Measurements from ENCODE around the gene ARHGAP27.
A peak's percentile ranks its signal among the peaks of the same experiment; 100 is the strongest.

The ARHGAP27 gene

DNA sequence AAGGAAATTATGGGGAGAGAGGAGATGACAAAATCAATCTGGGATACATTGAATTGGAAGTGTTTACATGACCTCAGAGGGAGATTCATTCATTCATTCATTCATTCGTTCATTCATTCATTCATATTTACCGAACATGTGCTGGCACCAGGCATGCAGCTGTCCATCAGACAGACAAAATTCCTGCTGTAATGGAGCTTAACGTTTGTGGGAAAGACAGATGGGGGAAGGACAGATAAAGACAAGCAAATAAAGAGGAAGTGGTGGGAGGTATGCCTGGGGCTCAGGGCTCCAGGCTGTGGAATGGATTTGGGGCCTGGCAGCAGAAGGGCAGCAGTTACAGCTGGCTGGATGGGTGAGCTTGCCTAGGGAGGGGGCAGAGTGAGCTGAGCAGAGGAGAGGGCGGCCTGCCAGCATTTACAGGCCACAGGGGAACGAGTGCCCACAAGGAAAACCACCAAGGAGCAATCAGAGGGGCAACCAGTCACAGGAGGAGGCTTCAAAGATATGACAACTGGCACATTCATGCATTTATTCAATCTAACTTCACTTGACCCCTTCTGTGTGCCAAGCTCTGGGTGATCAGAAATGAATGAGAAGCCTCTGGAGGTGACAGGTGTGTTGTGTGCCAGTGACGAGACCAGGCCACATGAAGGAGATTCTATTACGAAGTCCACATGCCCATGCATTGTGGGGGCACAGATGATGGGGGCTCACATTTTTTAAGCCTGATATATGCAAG is 48.5 kb downstream of the ARHGAP27 start:
- no peak for DNase-seq

DNA sequence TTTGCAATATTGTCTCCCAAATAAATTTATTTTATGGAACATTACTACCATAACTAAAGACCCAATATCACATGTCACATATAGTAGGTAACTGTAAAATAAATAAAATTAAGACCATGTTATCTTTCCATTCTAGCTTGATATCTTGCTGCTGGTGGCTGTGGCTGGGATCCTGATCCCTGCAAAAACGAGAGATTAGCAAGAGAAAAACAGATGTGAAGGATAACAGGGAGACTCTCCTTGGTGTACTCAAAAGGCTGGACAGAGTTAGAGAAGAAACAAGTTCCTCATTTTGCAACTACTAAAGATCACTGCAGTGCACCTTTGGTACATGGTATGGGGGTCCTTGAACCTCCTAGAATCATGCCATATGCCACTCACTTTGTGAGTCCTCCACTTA is 49.7 kb downstream of the ARHGAP27 start:
- no peak for DNase-seq

GRCh38 chr17:45382226-45382625 is 50.4 kb downstream of the ARHGAP27 start:
- no peak for DNase-seq

GRCh38 chr17:45380991-45381390 is 51.7 kb downstream of the ARHGAP27 start:
- DNase-seq, result no peak

GRCh38 chr17:45380046-45380765 is 52.5 kb downstream of the ARHGAP27 start:
- DNase-seq, result no peak

DNA sequence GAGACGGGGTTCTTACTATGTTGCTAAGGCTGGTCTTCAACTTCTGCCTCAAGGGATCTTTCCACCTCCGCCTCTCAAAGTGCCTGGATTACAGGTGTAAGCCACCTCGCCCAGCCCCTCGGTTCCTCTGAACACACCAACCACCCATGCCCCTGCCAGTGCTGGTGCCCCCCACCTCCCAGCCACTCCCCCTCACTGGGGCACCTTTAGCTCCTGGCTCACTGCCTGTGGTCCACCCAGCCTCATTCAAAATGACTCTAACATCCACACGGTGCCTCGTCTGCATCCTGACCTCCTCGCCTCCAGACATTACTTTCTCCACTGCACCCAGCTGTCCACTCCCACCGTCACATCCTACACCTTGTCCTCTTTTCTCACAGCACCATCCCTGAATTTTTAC is 55.3 kb downstream of the ARHGAP27 start:
- no peak for DNase-seq

DNA sequence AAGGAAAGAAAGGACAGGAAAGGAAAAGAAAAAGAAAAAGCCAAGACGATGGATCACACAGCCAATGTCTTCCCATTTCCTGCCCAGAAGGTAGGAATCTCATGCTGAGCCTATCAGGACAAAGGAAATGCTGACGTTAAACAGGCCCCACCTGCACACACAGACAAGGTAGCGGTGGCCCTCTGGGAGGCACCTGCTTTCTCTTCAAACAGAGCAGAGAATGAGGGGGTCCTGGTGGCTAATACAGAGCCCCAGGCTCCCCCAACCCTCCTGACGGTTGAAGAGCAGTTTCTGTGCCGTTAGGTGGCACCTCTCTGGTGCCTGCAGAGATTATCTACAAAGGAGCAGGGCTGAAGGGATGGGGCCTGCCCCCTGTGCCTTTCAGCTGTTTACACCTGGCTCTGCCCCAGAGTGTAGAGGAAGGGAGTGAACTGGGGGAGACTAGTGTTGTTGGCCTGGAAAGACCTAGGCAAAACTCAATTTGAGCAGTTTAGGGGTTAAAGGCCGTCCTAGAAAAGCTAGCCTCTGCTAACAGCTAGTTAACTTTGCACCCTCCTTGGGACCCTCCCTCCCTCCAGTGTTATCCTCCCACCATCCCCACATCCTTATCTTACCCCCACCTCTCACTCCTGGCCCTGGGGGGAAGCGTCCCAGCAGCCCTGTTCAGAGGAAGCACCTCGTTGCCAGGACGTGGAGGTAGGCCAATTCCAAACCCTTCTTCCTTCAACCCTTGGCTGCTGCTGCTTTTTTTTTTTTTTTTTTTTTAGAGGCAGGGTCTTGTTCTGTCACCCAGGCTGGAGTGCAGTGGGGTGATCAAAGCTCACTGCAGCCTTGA is 56.3 kb downstream of the ARHGAP27 start:
- no peak for DNase-seq

DNA sequence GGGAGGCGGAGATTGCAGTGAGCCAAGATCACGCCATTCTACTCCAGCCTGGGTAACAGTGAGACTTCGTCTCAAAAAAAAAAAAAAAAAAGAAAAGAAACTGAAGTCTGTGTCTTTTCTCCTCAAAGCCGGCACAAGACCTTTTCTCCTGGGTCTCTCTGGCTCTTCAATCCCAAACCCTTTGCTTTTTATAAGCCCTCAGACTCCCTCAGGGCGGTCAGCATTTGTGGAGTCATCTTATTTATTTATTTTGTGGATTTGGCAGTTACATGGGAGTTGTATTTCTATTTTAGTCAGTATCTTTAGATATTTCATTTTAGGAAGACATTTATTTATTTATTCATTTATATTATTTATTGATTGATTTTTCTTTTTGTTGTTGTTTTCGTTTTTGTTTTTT is 58.2 kb downstream of the ARHGAP27 start:
- DNase-seq, result no peak

DNA sequence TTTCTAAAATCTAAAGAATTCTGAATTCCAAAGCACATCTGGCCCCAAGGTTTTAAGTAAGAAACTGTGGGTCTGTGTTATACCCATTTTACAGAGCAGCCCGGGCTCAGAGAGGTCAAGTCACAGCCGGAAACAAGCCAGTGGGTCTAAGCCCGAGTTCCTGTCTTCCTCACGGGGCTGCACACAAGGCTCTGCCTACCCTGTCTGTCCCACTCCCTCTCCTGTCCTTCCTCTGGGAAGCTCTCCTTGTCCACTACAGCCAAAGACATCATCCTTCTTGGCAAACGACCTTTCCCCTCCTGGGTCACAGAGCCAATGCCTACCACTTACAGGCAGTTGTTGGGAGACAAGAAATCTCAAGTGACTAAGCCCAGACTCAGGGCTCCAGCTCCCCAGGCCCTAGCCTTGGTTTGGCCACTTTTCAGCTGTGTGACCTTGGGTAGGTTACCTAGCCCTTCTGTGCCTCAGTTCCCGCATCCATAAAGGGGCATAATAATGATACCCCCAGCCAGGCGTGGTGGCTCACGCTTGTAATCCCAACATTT is 60.3 kb downstream of the ARHGAP27 start:
- no peak for DNase-seq

DNA sequence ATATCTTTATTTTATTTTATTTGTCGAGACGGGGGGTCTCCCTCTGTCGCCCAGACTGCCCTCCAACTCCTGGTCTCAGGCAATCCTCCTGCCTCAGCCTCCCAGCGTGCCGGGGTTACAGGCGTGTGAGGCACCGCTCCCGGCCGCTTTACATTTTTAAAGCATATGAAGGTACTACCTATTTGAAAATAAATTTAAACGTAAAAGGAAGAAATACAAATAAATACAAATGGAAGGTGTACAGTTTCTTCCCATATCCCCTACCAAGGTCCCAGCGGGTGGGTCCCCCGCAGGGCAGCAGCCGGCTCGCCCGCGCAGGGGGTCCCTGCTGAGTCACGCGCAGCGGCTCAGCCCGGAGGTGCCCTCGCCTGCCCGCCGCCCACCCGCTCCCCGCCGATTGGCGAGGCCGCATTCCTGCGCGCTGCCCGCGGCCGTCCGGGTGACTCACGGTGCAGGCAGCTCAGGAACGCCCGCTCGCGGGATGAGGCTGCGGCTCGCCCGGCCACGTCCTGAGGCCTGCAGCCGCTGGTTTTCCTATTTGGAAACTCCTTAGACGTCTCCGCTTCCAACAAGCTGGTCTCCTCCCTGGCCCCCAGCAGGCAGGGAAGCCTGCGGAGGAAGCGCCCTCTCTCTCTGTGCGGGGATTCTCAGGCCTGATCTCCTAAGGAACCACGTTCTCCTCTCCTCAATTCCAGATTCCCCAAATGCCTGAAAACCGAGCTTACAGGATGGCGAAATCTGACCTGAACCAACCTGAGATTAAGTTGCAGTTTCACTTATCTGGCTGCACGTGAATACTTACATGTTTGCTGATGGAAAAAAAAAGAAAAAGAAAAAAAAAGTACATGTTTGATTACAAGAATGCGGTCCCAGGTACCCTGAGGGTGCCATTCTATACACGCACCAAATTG is 61.0 kb downstream of the ARHGAP27 start:
- DNase-seq, result no peak

- no peak for DNase-seq
Measured at GRCh38 chr17:45370949-45371413, 61.7 kb downstream of the ARHGAP27 start.

- no peak for DNase-seq
Measured at GRCh38 chr17:45369421-45369820, 63.2 kb downstream of the ARHGAP27 start.

DNA sequence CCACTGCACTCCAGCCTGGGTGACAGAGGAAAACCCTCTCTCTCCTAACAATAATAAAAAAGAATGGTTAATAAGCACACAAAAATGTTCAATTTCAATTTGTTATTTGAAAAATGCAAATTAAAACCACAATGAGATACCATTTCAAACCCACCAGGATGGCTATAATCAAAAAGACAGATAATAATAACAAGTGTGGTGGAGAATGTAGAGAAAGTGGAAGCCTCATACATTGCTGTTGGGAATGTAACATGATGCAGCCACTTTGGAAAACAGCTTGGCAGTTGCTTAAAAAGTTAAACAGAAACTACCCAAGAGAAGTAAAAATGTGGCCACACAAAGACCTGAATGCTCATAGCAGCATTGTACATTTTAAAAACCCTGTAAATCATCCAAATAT is 64.0 kb downstream of the ARHGAP27 start:
- no peak for DNase-seq

DNA sequence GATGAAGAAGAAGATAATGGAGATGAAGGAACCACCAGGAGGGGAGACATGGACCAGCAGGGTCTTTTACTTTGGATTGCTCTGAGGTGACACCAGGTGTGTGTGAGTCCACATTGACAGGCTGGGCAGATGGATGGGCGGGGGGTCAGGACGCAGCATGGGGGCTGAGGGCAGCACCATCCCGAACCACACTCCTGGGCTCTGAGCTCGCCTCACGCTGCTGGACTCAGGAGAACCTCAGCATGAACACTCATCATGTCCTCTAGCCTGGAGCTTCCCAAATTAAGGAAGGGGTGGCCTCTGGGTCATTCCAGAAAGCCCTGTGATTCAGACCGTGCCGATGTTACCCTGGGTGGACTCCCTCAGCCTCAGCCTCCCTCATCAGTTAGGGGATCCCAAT is 65.5 kb downstream of the ARHGAP27 start:
- DNase-seq, result no peak

GRCh38 chr17:45366691-45367090 is 66.0 kb downstream of the ARHGAP27 start:
- DNase-seq, result no peak

GRCh38 chr17:45366049-45366448 is 66.6 kb downstream of the ARHGAP27 start:
- no peak for DNase-seq

GRCh38 chr17:45364531-45365390 is 67.9 kb downstream of the ARHGAP27 start:
- DNase-seq, result peak; percentile 89

DNA sequence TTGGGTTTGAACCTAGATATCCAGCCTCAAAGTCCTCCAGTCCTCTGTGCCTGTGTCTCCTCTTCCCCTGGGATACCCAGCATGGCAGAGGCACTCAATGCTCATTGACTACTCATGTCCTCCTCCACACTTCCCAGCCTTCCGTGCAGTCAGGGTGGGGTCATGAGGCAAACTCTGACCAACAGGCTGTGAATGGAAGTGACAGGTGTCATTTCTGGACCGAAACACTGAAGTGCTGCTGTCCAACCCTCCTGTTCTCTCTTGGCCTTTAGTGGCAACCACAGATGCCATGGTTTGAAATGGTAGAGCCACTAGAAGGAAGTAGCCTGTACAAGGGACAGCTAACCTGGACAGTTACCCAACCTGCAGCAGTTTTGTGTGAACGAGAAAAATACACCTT is 69.2 kb downstream of the ARHGAP27 start:
- DNase-seq, result no peak

DNA sequence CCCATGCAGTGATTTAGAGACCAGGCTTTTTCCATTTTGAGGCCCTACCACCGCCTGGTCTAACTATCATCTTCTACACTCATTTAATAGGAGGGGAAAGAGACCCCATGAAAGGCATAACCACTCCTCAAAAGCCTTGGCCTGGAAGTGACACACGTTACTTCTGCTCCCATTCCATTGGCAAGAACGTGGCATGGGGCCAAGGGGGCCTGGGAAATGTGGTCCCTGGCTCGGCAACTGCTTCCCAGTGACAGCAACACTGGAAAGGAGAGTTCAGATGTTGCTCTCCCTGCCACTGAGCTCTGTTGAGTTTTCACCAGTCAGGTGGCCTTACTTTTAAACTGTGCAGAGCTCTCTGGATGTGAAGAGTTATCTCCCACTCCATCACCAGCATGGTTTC is 70.7 kb downstream of the ARHGAP27 start:
- DNase-seq, result no peak

- DNase-seq, result no peak
Measured at GRCh38 chr17:45361451-45361850, 71.2 kb downstream of the ARHGAP27 start.

GRCh38 chr17:45357364-45357997 is 75.2 kb downstream of the ARHGAP27 start:
- DNase-seq, result no peak
